Measurements from ENCODE around the gene ASTN2.

Gene ASTN2

GRCh38 chr9:117359910-117360309, 54.9 kb downstream of the ASTN2 start:
- no peak for DNase-seq

- DNase-seq, result no peak
Measured at GRCh38 chr9:117355542-117355941, 59.3 kb downstream of the ASTN2 start.

- DNase-seq, result no peak
Measured at GRCh38 chr9:117354997-117355396, 59.9 kb downstream of the ASTN2 start.

- DNase-seq, result no peak
Measured at GRCh38 chr9:117354244-117354847, 60.5 kb downstream of the ASTN2 start.

GRCh38 chr9:117344892-117345660, 69.8 kb downstream of the ASTN2 start:
- DNase-seq, result no peak

GRCh38 chr9:117343427-117343826, 71.4 kb downstream of the ASTN2 start:
- DNase-seq, result no peak

GRCh38 chr9:117341151-117341550, 73.7 kb downstream of the ASTN2 start:
- no peak for DNase-seq

- DNase-seq, result no peak
Measured at GRCh38 chr9:117340422-117340821, 74.4 kb downstream of the ASTN2 start.

GRCh38 chr9:117335837-117336433, 78.9 kb downstream of the ASTN2 start:
- DNase-seq, result no peak

GRCh38 chr9:117334101-117334500, 80.8 kb downstream of the ASTN2 start:
- no peak for DNase-seq

- no peak for DNase-seq
Measured at GRCh38 chr9:117325831-117326230, 89.0 kb downstream of the ASTN2 start.

- no peak for DNase-seq
Measured at GRCh38 chr9:117325110-117325731, 89.6 kb downstream of the ASTN2 start.

- no peak for DNase-seq
Measured at GRCh38 chr9:117323390-117323789, 91.5 kb downstream of the ASTN2 start.

GRCh38 chr9:117317192-117317591, 97.7 kb downstream of the ASTN2 start:
- DNase-seq, result no peak

- DNase-seq, result no peak
Measured at GRCh38 chr9:117315236-117315635, 99.6 kb downstream of the ASTN2 start.

GRCh38 chr9:117313989-117314388, 100.9 kb downstream of the ASTN2 start:
- no peak for DNase-seq

GRCh38 chr9:117307701-117308100, 107.2 kb downstream of the ASTN2 start:
- no peak for DNase-seq

- DNase-seq, result no peak
Measured at GRCh38 chr9:117306032-117306431, 108.8 kb downstream of the ASTN2 start.

GRCh38 chr9:117305454-117305853, 109.4 kb downstream of the ASTN2 start:
- DNase-seq, result no peak

- no peak for DNase-seq
Measured at GRCh38 chr9:117304549-117304948, 110.3 kb downstream of the ASTN2 start.

- DNase-seq, result no peak
Measured at GRCh38 chr9:117303643-117304230, 111.1 kb downstream of the ASTN2 start.

- no peak for DNase-seq
Measured at GRCh38 chr9:117302487-117302886, 112.4 kb downstream of the ASTN2 start.

- DNase-seq, result no peak
Measured at GRCh38 chr9:117300371-117301110, 114.3 kb downstream of the ASTN2 start.

Data from SW 1271 (cell line).